Psoas muscle (tissue), 8 donors: ENCODE measurements around the gene CRYBB1. TPM values are rescaled to one million over a fixed set of nuclear protein-coding genes. Genes with fewer than 3 reads are reported as not detected.

Experiments used
- ATAC-seq, 4 donors: fragments of 200-7000 bp; cut with Tn5 transposase; one replicate each; pipeline ENCODE4 v1.9.1; 2020; ENCODE audit warnings: moderate library complexity in 3 of 4, mild to moderate bottlenecking in 2 of 4
- DNase-seq, 2 donors: peaks; one replicate each; pipeline ENCODE4 v3.0.0-alpha.2; 2020
- H3K27ac ChIP-seq: fragments of 200-600 bp; one replicate; pipeline ENCODE4 v1.8.0; 2022
- H3K27me3 ChIP-seq, 3 donors: fragments of 200-600 bp in 1 of 3; one replicate each; pipeline versions ENCODE4 v1.6.1 to v1.8.0; 2013 to 2022; ENCODE audit warnings: low read length in 2 of 3, mild to moderate bottlenecking in 2 of 3, moderate library complexity in 1 of 3; ENCODE audit not compliant: insufficient read depth in 3 of 3
- H3K36me3 ChIP-seq, 2 donors: fragments of 200-600 bp in 1 of 2; one replicate each; pipeline versions ENCODE4 v1.6.1 to v1.8.0; 2013 to 2022; ENCODE audit warnings: low read depth in 1 of 2, mild to moderate bottlenecking in 1 of 2, moderate library complexity in 1 of 2; ENCODE audit not compliant: insufficient read depth in 1 of 2
- H3K4me1 ChIP-seq: fragments of 200-600 bp; one replicate; pipeline ENCODE4 v1.8.0; 2022
- H3K4me3 ChIP-seq: fragments of 200-600 bp; one replicate; pipeline ENCODE4 v1.8.0; 2022; ENCODE audit warnings: mild to moderate bottlenecking
- H3K9me3 ChIP-seq: fragments of 200-600 bp; one replicate; pipeline ENCODE4 v1.8.0; 2022
- CTCF ChIP-seq: fragments of 200-600 bp; IDR thresholded peaks from one replicate; pipeline ENCODE4 v1.8.0; 2022; ENCODE audit warnings: antibody characterized with exemption
- WGBS, 3 donors: extraction: QIAGEN DNeasy Blood & Tissue Kit; methylation state at CpG; one replicate each; pipeline versions ENCODE4 v1.1.6 to v1.1.7; 2013; 5-methylcytosine and 5-hydroxymethylcytosine counted together
- intact Hi-C, 2 donors: fragments of 100-400 bp; cut with DNase I; formaldehyde crosslinking; loops; one replicate each; pipeline versions ENCODE4 v1.11.0 to v1.14.2; 2022
- polyA plus RNA-seq, 3 donors: library from polyadenylated mRNA; stranded (reverse); fragments of 200-250 nt; gene quantifications; one replicate each; pipeline ENCODE4 v1.2.3, GENCODE V29; 2013
- total RNA-seq, 4 donors: library from RNA; stranded (reverse); fragmentation: NEBNext Ultra II Directional in 2 of 4; extraction: Animal tissue kit (Norgen Biotek cat#: 25700) in 2 of 4; gene quantifications; one replicate each; pipeline versions ENCODE4 v1.2.1 to v1.2.4, GENCODE V29; 2021 to 2023
- donor health status: healthy with polysubstance abuse.
- donor health status: DM: no; HTN: no; CAD: no; lungs with moderate emphysema.
- donor health status: Bipolar disorder and iron deficiency.
- donor health status: healthy.
- donor health status: DM: yes; HTN: yes; CAD: no.
- donor health status: DM: no; HTN: no; CAD: no.
- donor health status: DM: no; HTN: no; CAD: no.
- donor health status: DM: yes; HTN: yes; CAD: no.

Gene CRYBB1
- total and polyA plus RNA-seq, 7 donors = 0.14 to 0.25 (median 0.22) TPM; not detected in 2

DNA sequence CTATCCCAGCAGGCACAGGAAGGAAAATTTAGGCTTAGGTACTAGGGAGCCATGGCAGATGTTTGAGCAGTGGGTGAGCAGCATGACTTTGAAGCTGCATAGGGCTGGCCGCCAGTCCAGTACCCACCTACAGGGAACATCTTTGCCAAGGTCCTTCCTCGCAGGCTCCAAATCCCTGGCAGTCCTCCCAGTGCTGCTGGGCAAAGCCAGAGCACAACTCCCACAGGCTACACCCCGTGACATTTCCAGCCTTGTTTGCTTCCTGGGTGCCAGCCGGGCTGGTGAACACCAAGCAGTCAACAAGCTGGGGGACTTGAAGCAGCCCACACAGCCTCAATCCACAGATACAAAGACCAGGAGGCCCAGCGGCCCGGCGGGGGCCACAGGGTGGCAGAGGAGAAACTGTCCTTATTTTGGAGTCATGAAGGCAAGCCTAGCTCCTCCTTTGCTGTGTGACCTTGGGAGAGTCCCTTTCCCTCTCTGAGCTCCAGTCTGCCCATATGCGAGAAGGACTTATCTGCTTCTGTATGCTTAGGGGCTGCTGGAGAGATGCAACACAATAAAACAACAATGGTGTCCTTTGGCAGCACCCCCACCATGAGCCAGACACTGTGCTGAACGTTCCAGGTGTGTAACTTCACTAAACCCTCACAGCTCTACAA is 55.9 kb downstream of the CRYBB1 start:
- peak overlapping the region; percentile 90 for H3K27ac ChIP-seq
- H3K36me3 ChIP-seq = peaks cover 0 to 12% of the 10 kb centered on the region in 2 donors
- WGBS, 3 donors = 53 to 71% (median 55%) methylated on average over 9 of the region's 9 CpGs
- intact Hi-C loops = loop anchor here in 1 of 2 donors (5.0 kb wide), 1 partner anchor 35 kb away; no protein-coding TSS in a partner anchor
- TF ChIP-seq CTCF = no peak
- H3K27me3 ChIP-seq = no peaks in the 10 kb centered on the region
- DNase-seq (peak; percentile 50 to 84), ATAC-seq (peak; percentile 51 to 78 (median 68))
- H3K4me1 ChIP-seq = peaks cover 33% of the 10 kb centered on the region
- no peaks in the 10 kb centered on the region for H3K9me3 ChIP-seq
- H3K4me3 ChIP-seq = peak overlapping the region; percentile 58

DNA sequence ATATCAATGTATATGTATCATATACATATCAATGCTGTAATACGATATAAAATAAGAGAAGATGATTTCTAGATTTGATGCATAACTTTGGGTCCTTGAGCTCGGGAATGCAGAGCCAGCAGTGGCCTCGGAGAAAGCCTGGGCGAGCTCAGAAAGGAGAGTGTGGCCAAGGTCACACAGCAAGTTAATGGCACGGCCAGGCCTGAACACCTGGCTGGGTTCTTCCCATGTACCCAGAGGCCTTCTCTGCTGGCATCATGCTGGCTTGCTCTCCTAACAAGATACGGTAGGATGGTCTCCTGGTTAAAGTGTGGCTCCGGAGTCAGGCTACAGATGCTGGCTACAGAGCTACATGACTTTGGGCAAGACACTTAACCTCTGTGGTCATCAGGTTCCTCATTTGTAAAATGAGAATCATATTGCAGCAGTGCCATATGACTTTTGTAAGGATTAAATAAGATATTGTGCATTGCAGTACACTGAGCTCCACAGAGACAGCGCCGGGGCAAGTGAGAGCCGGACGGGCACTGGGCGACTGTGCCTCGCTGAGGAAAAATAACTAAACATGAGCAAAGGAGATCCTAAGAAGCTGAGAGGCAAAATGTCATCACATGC is 57.8 kb downstream of the CRYBB1 start:
- intact Hi-C loops = loop anchor here in 1 of 2 donors (5.0 kb wide), 1 partner anchor 33 kb away; no protein-coding TSS in a partner anchor
- no peaks in the 10 kb centered on the region for H3K27me3 ChIP-seq
- peak; percentile 56 to 86 (median 75) for ATAC-seq
- H3K4me1 ChIP-seq = peaks cover 46% of the 10 kb centered on the region
- 38 to 71% (median 41%) methylated on average over 13 of the region's 13 CpGs for WGBS, 3 donors
- H3K27ac ChIP-seq = peak overlapping the region; percentile 90
- no peak for TF ChIP-seq CTCF
- peak overlapping the region; percentile 58 for H3K4me3 ChIP-seq
- peaks cover 0 to 10% of the 10 kb centered on the region in 2 donors for H3K36me3 ChIP-seq
- DNase-seq = peak in 1 of 2 donors; percentile 61
- H3K9me3 ChIP-seq = no peaks in the 10 kb centered on the region

GRCh38 chr22:26558248-26558895 is 59.5 kb downstream of the CRYBB1 start:
- Histone ChIP-seq H3K27me3 (no peaks in the 10 kb centered on the region), H3K36me3 (no peaks in the 10 kb centered on the region), H3K27ac (peak overlapping the region; percentile 90), H3K9me3 (no peaks in the 10 kb centered on the region), H3K4me3 (no peak overlapping the region), H3K4me1 (peaks cover 63% of the 10 kb centered on the region)
- 53 to 78% (median 54%) methylated on average over 3 of the region's 3 CpGs for WGBS, 3 donors
- no peak for TF ChIP-seq CTCF
- ATAC-seq (no peak), DNase-seq (no peak)
- intact Hi-C loops = no loop called here

GRCh38 chr22:26556904-26557303 is 60.9 kb downstream of the CRYBB1 start:
- ATAC-seq (peak; percentile 27 to 42 (median 36)), DNase-seq (peak in 1 of 2 donors; percentile 59)
- intact Hi-C loops = no loop called here
- H3K27ac ChIP-seq = peak overlapping the region; percentile 76
- no peak for TF ChIP-seq CTCF
- H3K27me3 ChIP-seq = no peaks in the 10 kb centered on the region
- no peaks in the 10 kb centered on the region for H3K36me3 ChIP-seq
- 33 to 51% (median 36%) methylated on average over 5 of the region's 5 CpGs for WGBS, 3 donors
- H3K4me3 ChIP-seq = no peak overlapping the region
- no peaks in the 10 kb centered on the region for H3K9me3 ChIP-seq
- peaks cover 66% of the 10 kb centered on the region for H3K4me1 ChIP-seq
